Fibroblast of pulmonary artery (primary cell): ENCODE data around the gene ZNF780B.

Experiments
- DNase-seq: peaks from one replicate; pipeline ENCODE4 v3.0.0-alpha.2; 2010; ENCODE audit warnings: low read depth
- H3K4me3 ChIP-seq: replicated peaks from 2 replicates; pipeline ENCODE4 v1.5.1; 2011; ENCODE audit warnings: low read depth, mild to moderate bottlenecking, control low read depth, low read length, moderate library complexity
- TF ChIP-seq, protein P1 (sequence below): IDR thresholded peaks from 2 replicates; pipeline ENCODE4 v1.5.1; 2011; ENCODE audit warnings: mild to moderate bottlenecking, control low read depth, low read length, inconsistent platforms; ENCODE audit errors: missing control alignments

Gene ZNF780B

DNA sequence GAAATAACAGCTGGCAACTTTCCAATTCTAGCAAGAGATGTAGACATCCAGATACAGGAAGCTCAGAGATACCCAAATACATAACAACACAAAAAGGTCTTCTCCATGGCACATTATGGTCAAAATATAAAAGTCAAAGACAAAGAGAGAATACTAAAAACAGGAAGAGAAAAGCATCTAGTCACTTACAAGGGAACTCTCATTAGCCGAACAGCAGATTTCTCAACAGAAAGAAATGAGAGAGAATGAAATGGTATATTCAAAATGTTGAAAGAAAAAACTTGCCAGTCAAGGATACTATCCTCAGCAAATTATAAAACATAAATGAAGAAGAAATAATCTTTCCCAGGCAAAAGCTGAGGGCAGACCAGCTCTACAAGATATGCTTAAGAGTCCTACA, 22.3 kb upstream of the ZNF780B start:
- no peak overlapping the region for H3K4me3 ChIP-seq
- DNase-seq: no peak
- TF ChIP-seq, protein P1, sequence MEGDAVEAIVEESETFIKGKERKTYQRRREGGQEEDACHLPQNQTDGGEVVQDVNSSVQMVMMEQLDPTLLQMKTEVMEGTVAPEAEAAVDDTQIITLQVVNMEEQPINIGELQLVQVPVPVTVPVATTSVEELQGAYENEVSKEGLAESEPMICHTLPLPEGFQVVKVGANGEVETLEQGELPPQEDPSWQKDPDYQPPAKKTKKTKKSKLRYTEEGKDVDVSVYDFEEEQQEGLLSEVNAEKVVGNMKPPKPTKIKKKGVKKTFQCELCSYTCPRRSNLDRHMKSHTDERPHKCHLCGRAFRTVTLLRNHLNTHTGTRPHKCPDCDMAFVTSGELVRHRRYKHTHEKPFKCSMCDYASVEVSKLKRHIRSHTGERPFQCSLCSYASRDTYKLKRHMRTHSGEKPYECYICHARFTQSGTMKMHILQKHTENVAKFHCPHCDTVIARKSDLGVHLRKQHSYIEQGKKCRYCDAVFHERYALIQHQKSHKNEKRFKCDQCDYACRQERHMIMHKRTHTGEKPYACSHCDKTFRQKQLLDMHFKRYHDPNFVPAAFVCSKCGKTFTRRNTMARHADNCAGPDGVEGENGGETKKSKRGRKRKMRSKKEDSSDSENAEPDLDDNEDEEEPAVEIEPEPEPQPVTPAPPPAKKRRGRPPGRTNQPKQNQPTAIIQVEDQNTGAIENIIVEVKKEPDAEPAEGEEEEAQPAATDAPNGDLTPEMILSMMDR: no peak

GRCh38 chr19:40070058-40070457, 14.0 kb upstream of the ZNF780B start:
- TF ChIP-seq, protein P1: no peak
- no peak for DNase-seq
- no peak overlapping the region for H3K4me3 ChIP-seq

GRCh38 chr19:40059624-40060023, 3.6 kb upstream of the ZNF780B start:
- H3K4me3 ChIP-seq: no peak overlapping the region
- TF ChIP-seq, protein P1: no peak
- DNase-seq: no peak

DNA sequence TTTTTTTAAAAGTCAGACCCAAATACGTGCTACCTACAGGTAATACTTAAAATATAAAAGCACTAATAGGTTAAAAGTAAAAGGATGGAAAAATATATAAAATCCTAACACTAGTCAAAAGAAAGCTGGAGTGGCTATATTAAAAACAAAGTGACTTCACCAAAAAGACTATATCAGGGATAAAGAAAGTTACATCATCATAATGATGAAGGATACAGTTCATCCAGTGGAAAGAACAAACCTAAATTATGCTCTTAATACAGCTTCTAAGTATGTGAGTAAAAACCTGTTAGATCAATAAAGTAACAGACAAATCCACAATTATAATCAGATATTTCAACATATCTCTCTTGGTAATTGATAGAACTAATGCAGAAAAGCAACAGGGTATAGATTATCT, 1.1 kb upstream of the ZNF780B start:
- no peak overlapping the region for H3K4me3 ChIP-seq
- TF ChIP-seq, protein P1: no peak
- DNase-seq: no peak

- H3K4me3 ChIP-seq: peak overlapping the region; percentile 87
- no peak for DNase-seq
- TF ChIP-seq, protein P1: no peak
Observed at GRCh38 chr19:40056505-40056904, 474 bp upstream of the ZNF780B start.

DNA sequence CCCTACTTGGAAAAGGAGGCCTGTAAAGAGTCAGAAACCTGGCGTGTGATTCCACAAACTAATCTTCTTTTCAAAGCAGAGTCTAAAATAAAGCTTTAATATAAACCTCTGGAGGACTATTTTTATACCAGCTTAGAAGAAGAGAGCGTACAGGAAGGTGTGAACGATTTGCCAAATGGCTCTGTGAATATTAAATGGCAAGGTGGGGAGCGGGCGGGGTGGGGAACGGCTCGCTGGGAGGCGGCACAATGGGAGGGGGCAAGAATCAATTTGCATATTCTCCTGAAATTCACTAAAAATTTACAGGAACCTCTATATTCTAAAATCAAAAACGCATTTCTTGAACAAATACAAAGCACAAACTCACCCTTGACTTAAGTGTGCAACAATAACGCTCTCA, 982 bp downstream of the ZNF780B start:
- H3K4me3 ChIP-seq: peak overlapping the region; percentile 87
- TF ChIP-seq, protein P1: no peak
- DNase-seq: no peak

- TF ChIP-seq, protein P1: no peak
- H3K4me3 ChIP-seq: peak overlapping the region; percentile 87
Observed at GRCh38 chr19:40054632-40055031, 1.4 kb downstream of the ZNF780B start.

More at GRCh38 chr19:40054632-40055031, 1.4 kb downstream of the ZNF780B start:
- no peak for DNase-seq
